Measurements from ENCODE around the gene PLOD3. TPM values are rescaled to one million over a fixed set of nuclear protein-coding genes. Genes with fewer than 3 reads are reported as not detected.

Gene PLOD3
- total RNA-seq, 2 donors from 2014 or later, result 31.5 to 55.9 TPM

GRCh38 chr7:101241015-101241363 lies 23.6 kb upstream of the PLOD3 start:
- H3K27ac ChIP-seq, result no peak overlapping the region

GRCh38 chr7:101240226-101241014 lies 23.0 kb upstream of the PLOD3 start:
- H3K4me3 ChIP-seq, result no peak overlapping the region
- H3K36me3 ChIP-seq, result peaks cover 25% of the 10 kb centered on the region
- peaks cover 12 to 28% of the 10 kb centered on the region in 2 donors for H3K4me1 ChIP-seq (ENCODE audit: control insufficient read depth in 1 of 2, low read depth in 2 of 2)
- TF ChIP-seq CTCF (IDR thresholded peaks at IDR 0.05), result no peak
- no peaks in the 10 kb centered on the region for H3K9me3 ChIP-seq
- DNase-seq (ENCODE audit: low spot score), result no peak
- no peak for ATAC-seq (ENCODE audit: insufficient number of reproducible peaks, low FRiP score, low read depth)
- H3K27me3 ChIP-seq (replicated peaks; ENCODE audit: insufficient read depth), result no peaks in the 10 kb centered on the region
- no peak overlapping the region for H3K27ac ChIP-seq

More at GRCh38 chr7:101241015-101241363, 23.6 kb upstream of the PLOD3 start:
- ATAC-seq (ENCODE audit: insufficient number of reproducible peaks, low FRiP score, low read depth), result no peak
- Histone ChIP-seq H3K4me1 (ENCODE audit: control insufficient read depth in 1 of 2, low read depth in 2 of 2) (peaks cover 12 to 33% of the 10 kb centered on the region in 2 donors), H3K27me3 (replicated peaks; ENCODE audit: insufficient read depth) (no peaks in the 10 kb centered on the region), H3K36me3 (peaks cover 25% of the 10 kb centered on the region), H3K4me3 (no peak overlapping the region), H3K9me3 (no peaks in the 10 kb centered on the region)
- TF ChIP-seq CTCF (IDR thresholded peaks at IDR 0.05), result no peak
- no peak for DNase-seq (ENCODE audit: low spot score)

- no peaks in the 10 kb centered on the region for H3K9me3 ChIP-seq
- no peak overlapping the region for H3K4me3 ChIP-seq
- DNase-seq (ENCODE audit: low spot score) (no peak), ATAC-seq (ENCODE audit: insufficient number of reproducible peaks, low FRiP score, low read depth) (no peak)
- peaks cover 10 to 24% of the 10 kb centered on the region in 2 donors for H3K4me1 ChIP-seq (ENCODE audit: control insufficient read depth in 1 of 2, low read depth in 2 of 2)
- peaks cover 25% of the 10 kb centered on the region for H3K36me3 ChIP-seq
- no peaks in the 10 kb centered on the region for H3K27me3 ChIP-seq (replicated peaks; ENCODE audit: insufficient read depth)
- no peak for TF ChIP-seq CTCF (IDR thresholded peaks at IDR 0.05)
- H3K27ac ChIP-seq, result no peak overlapping the region
Measured at GRCh38 chr7:101239951-101240220, 22.5 kb upstream of the PLOD3 start.

GRCh38 chr7:101239191-101239950 lies 22.0 kb upstream of the PLOD3 start:
- no peak overlapping the region for H3K4me3 ChIP-seq
- peaks cover 10 to 24% of the 10 kb centered on the region in 2 donors for H3K4me1 ChIP-seq (ENCODE audit: control insufficient read depth in 1 of 2, low read depth in 2 of 2)
- H3K36me3 ChIP-seq, result peaks cover 25% of the 10 kb centered on the region
- H3K27me3 ChIP-seq (replicated peaks; ENCODE audit: insufficient read depth), result no peaks in the 10 kb centered on the region
- H3K9me3 ChIP-seq, result no peaks in the 10 kb centered on the region
- ATAC-seq (ENCODE audit: insufficient number of reproducible peaks, low FRiP score, low read depth), result no peak
- DNase-seq (ENCODE audit: low spot score), result no peak
- no peak overlapping the region for H3K27ac ChIP-seq
- no peak for TF ChIP-seq CTCF (IDR thresholded peaks at IDR 0.05)
